ENCODE results near the gene MLLT1.

MLLT1 gene

GRCh38 chr19:6275170-6275744, 4.5 kb downstream of the MLLT1 start:
- DNase-seq (ENCODE audit: low spot score), result no peak

- DNase-seq (ENCODE audit: low spot score), result no peak
These were observed 5.0 kb downstream of the MLLT1 start for GRCh38 chr19:6274756-6275155.

- DNase-seq (ENCODE audit: low spot score), result peak; percentile 97
These were observed 5.8 kb downstream of the MLLT1 start for GRCh38 chr19:6273701-6274601.

GRCh38 chr19:6272913-6273600, 6.7 kb downstream of the MLLT1 start:
- DNase-seq (ENCODE audit: low spot score), result no peak

GRCh38 chr19:6272411-6272791, 7.4 kb downstream of the MLLT1 start:
- DNase-seq (ENCODE audit: low spot score), result no peak

- peak; percentile 91 for DNase-seq (ENCODE audit: low spot score)
These were observed 7.9 kb downstream of the MLLT1 start for GRCh38 chr19:6271721-6272410.

- DNase-seq (ENCODE audit: low spot score), result peak; percentile 48
These were observed 8.5 kb downstream of the MLLT1 start for GRCh38 chr19:6271251-6271650.

GRCh38 chr19:6270822-6271221, 9.0 kb downstream of the MLLT1 start:
- DNase-seq (ENCODE audit: low spot score), result no peak

GRCh38 chr19:6270076-6270745, 9.6 kb downstream of the MLLT1 start:
- no peak for DNase-seq (ENCODE audit: low spot score)

GRCh38 chr19:6269101-6269886, 10.5 kb downstream of the MLLT1 start:
- no peak for DNase-seq (ENCODE audit: low spot score)

GRCh38 chr19:6268382-6268771, 11.4 kb downstream of the MLLT1 start:
- no peak for DNase-seq (ENCODE audit: low spot score)

- no peak for DNase-seq (ENCODE audit: low spot score)
These were observed 12.0 kb downstream of the MLLT1 start for GRCh38 chr19:6267552-6268381.

- DNase-seq (ENCODE audit: low spot score), result no peak
These were observed 15.0 kb downstream of the MLLT1 start for GRCh38 chr19:6264803-6265202.

- no peak for DNase-seq (ENCODE audit: low spot score)
These were observed 15.9 kb downstream of the MLLT1 start for GRCh38 chr19:6263735-6264444.

- DNase-seq (ENCODE audit: low spot score), result no peak
These were observed 16.5 kb downstream of the MLLT1 start for GRCh38 chr19:6263306-6263705.

- DNase-seq (ENCODE audit: low spot score), result no peak
These were observed 17.3 kb downstream of the MLLT1 start for GRCh38 chr19:6262519-6262918.

GRCh38 chr19:6261883-6262282, 17.9 kb downstream of the MLLT1 start:
- DNase-seq (ENCODE audit: low spot score), result no peak

GRCh38 chr19:6260912-6261650, 18.7 kb downstream of the MLLT1 start:
- DNase-seq (ENCODE audit: low spot score), result peak; percentile 37

GRCh38 chr19:6260376-6260775, 19.4 kb downstream of the MLLT1 start:
- no peak for DNase-seq (ENCODE audit: low spot score)

All from hepatic stellate cell (primary cell).